NCI-H2171 (cell line): ENCODE measurements around the gene NDUFS7.
"Not testable (repeated sequence)": the region's sequence is repeated elsewhere in the genome, so short reads cannot be mapped to it uniquely, and the experiment has no call there.

Experiments
- DNase-seq: peaks from one replicate; lab custom pipeline; 2025; lab: John Stamatoyannopoulos, UW

NDUFS7 gene

GRCh38 chr19:1417681-1418495, 34.2 kb downstream of the NDUFS7 start:
- DNase-seq = no peak

DNA sequence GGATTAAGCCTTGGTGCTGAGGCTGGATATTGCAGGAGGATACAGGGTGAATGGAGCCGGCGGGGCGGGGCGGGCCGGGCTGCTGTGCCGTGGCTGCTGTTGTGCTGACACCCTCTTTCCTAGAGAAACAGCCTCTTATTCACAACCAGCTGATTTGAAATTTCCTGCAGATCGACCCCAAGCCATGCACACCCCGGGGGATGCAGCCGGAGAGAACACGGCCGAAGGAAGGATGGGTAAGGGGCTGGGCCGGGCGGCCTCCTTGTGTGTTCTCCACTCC, 34.7 kb downstream of the NDUFS7 start:
- no peak for DNase-seq

- no peak for DNase-seq
Measured at GRCh38 chr19:1418951-1419738, 35.4 kb downstream of the NDUFS7 start.

GRCh38 chr19:1420085-1420484, 36.4 kb downstream of the NDUFS7 start:
- not testable (repeated sequence) for DNase-seq

GRCh38 chr19:1420590-1420989, 36.9 kb downstream of the NDUFS7 start:
- no peak for DNase-seq

DNA sequence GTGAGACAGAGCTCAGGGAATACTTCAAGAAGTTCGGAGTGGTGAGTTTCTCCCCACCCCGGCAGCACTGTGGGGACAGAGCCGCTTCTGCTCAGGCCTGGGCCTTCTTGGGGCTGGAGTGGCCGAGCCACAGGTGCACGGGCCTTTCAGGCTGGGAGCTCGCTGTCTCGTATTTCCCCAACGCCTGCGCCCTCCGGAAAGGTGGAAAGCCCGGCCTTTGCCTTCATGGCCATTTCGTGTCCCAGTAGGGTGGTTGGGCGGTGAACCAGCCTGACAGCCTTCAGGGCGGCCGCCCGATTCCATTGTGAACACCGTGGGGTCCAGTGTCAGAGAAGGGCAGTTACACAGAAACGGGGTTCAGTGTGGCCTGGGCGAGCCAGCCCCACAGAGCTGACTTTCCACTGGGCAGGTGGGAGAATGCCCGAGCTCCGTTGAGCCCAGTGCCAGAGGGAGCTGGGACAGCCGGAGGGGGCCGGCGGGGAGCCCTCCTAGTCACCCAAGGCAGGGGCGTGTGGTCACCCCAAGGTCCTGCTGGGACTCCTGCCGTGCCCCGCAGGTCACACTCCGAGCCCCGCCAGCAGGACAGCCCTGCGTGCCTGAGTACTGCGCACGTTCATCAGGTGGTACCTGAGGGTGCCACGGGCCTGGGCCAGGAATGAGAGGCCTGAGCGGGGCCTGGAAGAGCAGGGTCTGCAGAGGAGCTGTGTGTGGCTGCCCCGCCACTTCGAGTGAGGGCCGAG, 37.7 kb downstream of the NDUFS7 start:
- no peak for DNase-seq

DNA sequence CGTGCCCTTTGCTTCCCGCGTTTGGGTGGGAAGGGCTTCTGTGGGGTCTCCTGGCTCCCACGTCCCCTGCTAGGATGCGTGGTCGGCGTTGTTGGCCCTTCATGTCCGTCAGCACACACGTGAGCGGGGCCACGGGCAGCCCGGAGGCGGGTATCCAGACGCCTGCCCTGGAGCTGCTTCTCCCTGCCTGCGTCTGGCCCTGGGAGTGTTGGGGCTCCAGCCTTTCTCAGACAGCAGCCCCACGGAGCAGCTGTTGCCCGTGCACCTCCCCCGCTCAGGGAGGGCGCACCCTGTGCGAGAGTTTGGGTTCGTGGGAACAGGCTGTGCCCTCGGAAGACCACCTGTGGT, 38.2 kb downstream of the NDUFS7 start:
- DNase-seq = no peak

- no peak for DNase-seq
Measured at GRCh38 chr19:1422360-1422759, 38.7 kb downstream of the NDUFS7 start.

- DNase-seq = no peak
Measured at GRCh38 chr19:1422943-1423342, 39.2 kb downstream of the NDUFS7 start.

DNA sequence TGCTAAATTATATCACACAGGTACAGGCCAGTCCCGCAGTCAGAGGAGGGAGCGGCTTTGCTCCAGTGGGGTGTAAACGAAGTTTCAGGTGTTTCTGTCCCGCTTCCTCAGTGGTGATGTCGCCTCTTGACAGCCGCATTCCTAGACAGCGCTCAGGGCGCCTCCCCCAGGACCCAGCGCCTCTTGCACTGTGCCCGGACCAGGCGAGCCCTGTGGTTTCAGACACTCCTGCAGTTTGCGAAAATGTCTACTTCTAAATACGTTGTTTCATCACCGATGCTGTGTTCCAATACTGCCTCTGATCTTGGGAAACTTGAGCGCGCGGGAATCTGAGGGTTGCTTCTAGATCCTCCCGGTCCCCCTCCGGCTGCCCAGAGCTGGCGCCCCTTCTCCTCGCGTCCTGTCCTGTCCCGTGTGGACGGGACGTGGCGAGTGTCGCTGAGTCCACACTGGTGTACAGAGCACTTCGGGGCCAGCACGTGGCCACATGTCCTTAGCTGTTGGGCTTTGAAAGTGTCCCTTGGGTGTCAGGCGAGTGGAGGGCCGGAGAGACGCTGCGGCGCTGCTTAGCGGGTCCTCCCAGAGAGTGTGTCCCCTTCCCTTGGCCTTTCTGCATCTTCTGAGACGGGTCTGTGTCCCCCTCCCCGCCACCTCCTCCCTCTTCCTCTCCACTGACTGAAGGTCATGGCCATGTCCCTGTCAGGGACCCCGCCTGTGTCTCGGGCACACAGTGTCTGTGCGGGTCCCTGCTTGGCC, 39.9 kb downstream of the NDUFS7 start:
- DNase-seq = no peak

- DNase-seq = no peak
Measured at GRCh38 chr19:1424192-1424955, 40.7 kb downstream of the NDUFS7 start.

- DNase-seq = no peak
Measured at GRCh38 chr19:1425102-1425837, 41.6 kb downstream of the NDUFS7 start.

- no peak for DNase-seq
Measured at GRCh38 chr19:1425902-1426301, 42.2 kb downstream of the NDUFS7 start.

DNA sequence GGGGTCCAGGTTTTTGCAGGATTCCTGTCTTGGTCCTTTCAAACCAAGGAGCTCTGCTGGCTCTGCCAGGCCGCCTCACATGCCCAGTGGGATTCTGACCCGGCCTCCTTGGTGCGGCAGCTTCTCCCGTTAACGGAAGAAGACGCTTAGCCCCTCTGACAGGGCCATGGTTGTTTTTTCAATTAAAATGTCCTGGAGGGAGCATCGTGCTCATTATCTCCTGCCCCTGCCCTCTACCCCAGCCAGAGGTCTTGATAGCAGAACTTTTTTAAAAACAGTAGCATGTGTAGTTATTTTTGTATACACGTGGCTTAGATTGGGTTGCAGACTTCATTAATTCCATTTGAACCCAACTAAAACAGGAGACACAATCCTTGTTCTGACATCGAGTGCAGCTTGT, 43.0 kb downstream of the NDUFS7 start:
- no peak for DNase-seq

- DNase-seq = no peak
Measured at GRCh38 chr19:1427221-1427920, 43.7 kb downstream of the NDUFS7 start.

GRCh38 chr19:1428738-1429391, 45.2 kb downstream of the NDUFS7 start:
- DNase-seq = no peak

GRCh38 chr19:1429750-1430149, 46.0 kb downstream of the NDUFS7 start:
- no peak for DNase-seq

DNA sequence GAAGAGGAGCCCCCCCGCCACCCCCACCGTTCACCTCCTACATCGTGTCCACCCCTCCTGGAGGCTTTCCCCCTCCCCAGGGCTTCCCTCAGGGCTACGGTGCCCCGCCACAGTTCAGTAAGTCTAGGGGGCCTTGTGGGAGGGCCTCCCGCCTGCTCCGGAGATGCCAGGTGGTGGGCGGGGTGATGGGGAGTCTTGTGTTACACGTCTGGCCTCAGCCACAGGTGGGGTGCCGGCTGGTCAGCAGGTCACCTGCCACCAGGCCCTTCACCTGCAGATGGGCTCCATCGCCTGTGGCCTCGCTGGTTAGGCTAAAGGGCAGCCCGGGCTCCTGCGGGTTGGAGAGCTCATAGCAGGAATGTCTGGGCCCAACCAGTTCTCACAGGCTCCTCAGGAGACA, 46.5 kb downstream of the NDUFS7 start:
- DNase-seq = no peak

GRCh38 chr19:1431759-1432506, 48.2 kb downstream of the NDUFS7 start:
- no peak for DNase-seq
